Fibroblast of villous mesenchyme (primary cell): ENCODE results near the gene FBXO15. TPM values are rescaled to one million over a fixed set of nuclear protein-coding genes. Genes with fewer than 3 reads are reported as not detected.

Experiments
- DNase-seq: peaks from one replicate; pipeline ENCODE4 v3.0.0-alpha.2; 2010; ENCODE audit warnings: low read depth
- H3K4me3 ChIP-seq: 2 replicates; pipeline ENCODE4 v1.5.1; 2011; ENCODE audit warnings: low read depth, mild to moderate bottlenecking, low read length
- total RNA-seq: library from RNA; depleted of rRNA; stranded (reverse); fragments of >200 nt; gene quantifications from 2 replicates; pipeline ENCODE4 v1.2.3, GENCODE V29; 2012
- TF ChIP-seq, protein P1 (sequence below): IDR thresholded peaks from 2 replicates; pipeline ENCODE4 v1.5.1; 2012; ENCODE audit warnings: low read depth, mild to moderate bottlenecking, low read length; ENCODE audit not compliant: insufficient read depth

FBXO15 gene
- total RNA-seq, 1 donor: 0.43 TPM

DNA sequence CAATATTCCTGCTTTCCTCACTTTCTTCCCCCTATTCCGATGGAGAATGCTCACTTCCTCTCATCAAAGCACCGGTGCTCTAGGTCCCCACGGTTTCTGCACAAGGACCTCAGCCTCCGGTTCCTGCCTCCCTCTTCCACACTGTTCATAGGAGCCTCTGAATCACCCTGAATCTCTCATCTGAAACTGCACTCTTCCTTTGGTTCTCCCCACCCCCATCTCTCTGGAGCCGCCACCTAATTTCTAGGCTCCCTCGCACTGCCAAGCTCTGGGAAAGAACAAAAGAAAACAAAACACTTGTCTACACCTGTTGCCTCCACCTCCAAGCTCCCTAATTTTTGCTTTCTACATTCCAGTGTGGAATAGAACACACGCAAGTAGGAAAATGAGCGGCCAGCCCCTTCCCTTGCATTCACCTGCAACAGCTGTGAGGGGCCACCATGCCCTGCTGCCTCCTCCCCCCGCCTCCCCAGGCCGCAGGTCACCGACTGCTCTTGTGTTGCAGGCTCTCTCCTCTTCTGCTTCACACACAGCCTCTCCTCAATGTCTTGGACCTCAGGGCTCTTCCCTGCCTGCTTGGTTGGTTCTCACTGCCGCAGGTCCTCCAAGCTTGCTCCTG, 9.6 kb downstream of the FBXO15 start:
- no peak for DNase-seq
- TF ChIP-seq, protein P1, sequence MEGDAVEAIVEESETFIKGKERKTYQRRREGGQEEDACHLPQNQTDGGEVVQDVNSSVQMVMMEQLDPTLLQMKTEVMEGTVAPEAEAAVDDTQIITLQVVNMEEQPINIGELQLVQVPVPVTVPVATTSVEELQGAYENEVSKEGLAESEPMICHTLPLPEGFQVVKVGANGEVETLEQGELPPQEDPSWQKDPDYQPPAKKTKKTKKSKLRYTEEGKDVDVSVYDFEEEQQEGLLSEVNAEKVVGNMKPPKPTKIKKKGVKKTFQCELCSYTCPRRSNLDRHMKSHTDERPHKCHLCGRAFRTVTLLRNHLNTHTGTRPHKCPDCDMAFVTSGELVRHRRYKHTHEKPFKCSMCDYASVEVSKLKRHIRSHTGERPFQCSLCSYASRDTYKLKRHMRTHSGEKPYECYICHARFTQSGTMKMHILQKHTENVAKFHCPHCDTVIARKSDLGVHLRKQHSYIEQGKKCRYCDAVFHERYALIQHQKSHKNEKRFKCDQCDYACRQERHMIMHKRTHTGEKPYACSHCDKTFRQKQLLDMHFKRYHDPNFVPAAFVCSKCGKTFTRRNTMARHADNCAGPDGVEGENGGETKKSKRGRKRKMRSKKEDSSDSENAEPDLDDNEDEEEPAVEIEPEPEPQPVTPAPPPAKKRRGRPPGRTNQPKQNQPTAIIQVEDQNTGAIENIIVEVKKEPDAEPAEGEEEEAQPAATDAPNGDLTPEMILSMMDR: no peak
- H3K4me3 ChIP-seq: no peak overlapping the region

DNA sequence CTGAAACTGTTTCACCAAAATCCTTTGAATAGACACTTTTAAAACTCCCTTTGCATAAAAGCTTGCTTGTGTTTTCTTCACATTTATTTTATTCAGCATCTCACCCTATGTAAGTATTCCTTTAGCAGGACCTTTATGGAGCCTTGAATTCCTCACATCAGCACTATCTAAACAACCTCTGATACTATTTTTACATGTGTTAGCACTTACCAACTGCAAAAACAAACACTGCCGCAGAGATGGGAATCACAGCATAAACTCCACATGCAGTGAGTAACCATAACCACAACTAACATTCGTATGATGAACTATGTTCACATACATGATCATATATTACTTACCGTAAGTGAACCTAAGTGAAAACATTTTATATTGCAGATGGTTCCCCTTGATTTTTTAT, 15.4 kb downstream of the FBXO15 start:
- TF ChIP-seq, protein P1: no peak
- no peak overlapping the region for H3K4me3 ChIP-seq
- DNase-seq: no peak

DNA sequence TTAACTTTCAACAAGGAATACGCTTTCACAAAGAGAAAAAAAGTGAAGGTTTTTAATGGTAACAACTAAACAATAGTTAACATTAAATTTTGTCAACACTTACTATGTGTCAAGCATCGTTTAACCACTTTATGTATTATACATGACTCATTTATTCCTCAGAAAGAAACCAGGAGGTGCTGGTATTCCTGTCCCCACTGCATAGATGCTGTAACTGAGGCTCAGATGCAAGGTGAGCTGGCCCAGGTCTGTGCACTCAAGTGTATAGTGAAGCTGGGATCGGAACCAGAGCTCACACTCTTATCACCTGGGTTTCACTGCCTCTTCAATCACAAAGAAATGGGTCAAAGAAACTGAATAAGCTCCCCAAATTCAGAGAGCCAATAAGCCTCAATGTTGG, 16.5 kb downstream of the FBXO15 start:
- TF ChIP-seq, protein P1: no peak
- DNase-seq: no peak
- no peak overlapping the region for H3K4me3 ChIP-seq

GRCh38 chr18:74128159-74128558, 19.5 kb downstream of the FBXO15 start:
- no peak for DNase-seq
- H3K4me3 ChIP-seq: no peak overlapping the region
- TF ChIP-seq, protein P1: no peak

GRCh38 chr18:74126684-74127655, 20.7 kb downstream of the FBXO15 start:
- TF ChIP-seq, protein P1: no peak
- H3K4me3 ChIP-seq: no peak overlapping the region
- DNase-seq: no peak

- H3K4me3 ChIP-seq: no peak overlapping the region
- TF ChIP-seq, protein P1: no peak
- no peak for DNase-seq
Measured at GRCh38 chr18:74124642-74125041, 23.0 kb downstream of the FBXO15 start.
